Prostate gland (tissue), 2 donors: Measurements from ENCODE around the gene SCARB1. TPM values are rescaled to one million over a fixed set of nuclear protein-coding genes. Genes with fewer than 3 reads are reported as not detected.
"Not testable (repeated sequence)": the region's sequence is repeated elsewhere in the genome, so short reads cannot be mapped to it uniquely, and the experiment has no call there.

Source experiments
- DNase-seq: peaks from one replicate; pipeline ENCODE4 v3.0.0-alpha.2; 2019; ENCODE audit warnings: low spot score
- H3K27ac ChIP-seq, 2 donors: fragments of 200-600 bp; sonication (generic); 2 replicates each; pipeline ENCODE4 v1.5.1; 2017 to 2019
- H3K27me3 ChIP-seq: fragments of 200-600 bp; sonication (generic); replicated peaks from 2 replicates; pipeline ENCODE4 v1.5.1; 2019; ENCODE audit not compliant: insufficient read depth
- H3K36me3 ChIP-seq, 2 donors: fragments of 200-600 bp; sonication (generic); 1 replicate in 1 of 2; 2 replicates in 1 of 2; pipeline versions ENCODE4 v1.5.1 to v1.8.1; 2017 to 2019
- H3K4me1 ChIP-seq: fragments of 200-600 bp; sonication (generic); replicated peaks from 2 replicates; pipeline ENCODE4 v1.5.1; 2019
- H3K4me3 ChIP-seq, 2 donors: fragments of 200-600 bp; sonication (generic); 2 replicates each; pipeline ENCODE4 v1.5.1; 2017 to 2019
- H3K9me3 ChIP-seq: fragments of 200-600 bp; sonication (generic); 2 replicates; pipeline ENCODE4 v1.5.1; 2017
- POLR2A ChIP-seq: fragments of 450-650 bp; IDR thresholded peaks from one replicate; pipeline ENCODE4 v1.6.1; 2016; ENCODE audit warnings: antibody characterized with exemption, mild to moderate bottlenecking
- POLR2AphosphoS5 ChIP-seq: sonication (generic); formaldehyde crosslinking; IDR thresholded peaks from one replicate; pipeline ENCODE4 v1.6.1; 2017; ENCODE audit warnings: antibody characterized with exemption
- WGBS: methylation state at CpG from one replicate; pipeline ENCODE4 v1.1.5; 2018; 5-methylcytosine and 5-hydroxymethylcytosine counted together
- intact Hi-C: fragments of 100-400 bp; cut with DNase I; formaldehyde crosslinking; loops from one replicate; pipeline ENCODE4 v1.14.2; 2022
- total RNA-seq, 2 donors: library from RNA; depleted of rRNA; stranded (reverse); fragments of >200 nt; gene quantifications; one replicate each; pipeline ENCODE4 v1.1.0, GENCODE V29; 2016
- TF ChIP-seq, protein P1 (sequence below), 4 experiments: fragments of 200-600 bp in 2 of 4; fragments of 450-650 bp in 2 of 4; sonication (generic) in 2 of 4; IDR thresholded peaks; 1 replicate in 3 of 4; 2 replicates in 1 of 4; pipeline ENCODE4 v1.5.1; 2016 to 2019; ENCODE audit warnings: antibody characterized with exemption in 4 of 4, mild to moderate bottlenecking in 2 of 4, moderate library complexity in 2 of 4

Gene SCARB1
- total RNA-seq, 2 donors from 2014 or later: 28.0 to 44.4 TPM

DNA sequence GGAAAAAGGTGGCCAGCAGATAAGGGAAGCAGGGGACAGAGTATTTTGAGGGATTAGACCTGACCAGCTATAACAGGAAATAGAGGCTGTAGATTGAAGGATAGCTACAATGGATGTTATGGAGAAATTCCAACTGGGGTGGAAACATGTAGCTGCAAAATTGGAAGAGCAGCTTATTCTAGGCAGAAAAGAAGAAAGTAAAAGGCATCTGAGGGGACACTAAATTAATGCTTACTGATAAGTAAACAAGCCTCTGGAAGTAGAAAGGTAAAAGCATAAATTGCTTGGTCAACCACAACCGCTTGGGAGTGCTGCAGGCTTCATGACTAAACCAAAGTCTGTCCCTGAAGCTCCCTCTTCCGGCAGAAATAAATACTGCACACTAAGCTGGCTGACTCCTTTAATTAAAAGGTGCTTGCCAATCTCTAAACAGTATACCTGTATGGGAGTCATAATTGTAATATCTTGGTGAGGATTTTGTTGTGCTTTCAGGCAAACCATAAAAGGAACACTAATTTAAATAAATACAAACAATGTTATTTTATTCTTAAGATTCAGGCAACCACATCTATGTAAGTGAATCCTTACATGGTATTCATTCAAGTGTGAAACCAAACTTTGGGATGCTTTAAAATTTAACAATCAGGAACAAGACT lies 43.1 kb upstream of the SCARB1 start:
- WGBS: 2% methylated on average over 2 of the region's 2 CpGs
- intact Hi-C loops: loop anchor here (10.0 kb wide), 1 partner anchor 132 kb away; no protein-coding TSS in a partner anchor
- peak; percentile 96 for DNase-seq
- no peak overlapping the region for H3K4me3 ChIP-seq
- no peaks in the 10 kb centered on the region for H3K27me3 ChIP-seq
- peaks cover 11% of the 10 kb centered on the region for H3K4me1 ChIP-seq
- H3K27ac ChIP-seq: peak overlapping the region; percentile 36 to 46
- no peaks in the 10 kb centered on the region for H3K9me3 ChIP-seq
- TF ChIP-seq POLR2A: no peak
- TF ChIP-seq, protein P1, sequence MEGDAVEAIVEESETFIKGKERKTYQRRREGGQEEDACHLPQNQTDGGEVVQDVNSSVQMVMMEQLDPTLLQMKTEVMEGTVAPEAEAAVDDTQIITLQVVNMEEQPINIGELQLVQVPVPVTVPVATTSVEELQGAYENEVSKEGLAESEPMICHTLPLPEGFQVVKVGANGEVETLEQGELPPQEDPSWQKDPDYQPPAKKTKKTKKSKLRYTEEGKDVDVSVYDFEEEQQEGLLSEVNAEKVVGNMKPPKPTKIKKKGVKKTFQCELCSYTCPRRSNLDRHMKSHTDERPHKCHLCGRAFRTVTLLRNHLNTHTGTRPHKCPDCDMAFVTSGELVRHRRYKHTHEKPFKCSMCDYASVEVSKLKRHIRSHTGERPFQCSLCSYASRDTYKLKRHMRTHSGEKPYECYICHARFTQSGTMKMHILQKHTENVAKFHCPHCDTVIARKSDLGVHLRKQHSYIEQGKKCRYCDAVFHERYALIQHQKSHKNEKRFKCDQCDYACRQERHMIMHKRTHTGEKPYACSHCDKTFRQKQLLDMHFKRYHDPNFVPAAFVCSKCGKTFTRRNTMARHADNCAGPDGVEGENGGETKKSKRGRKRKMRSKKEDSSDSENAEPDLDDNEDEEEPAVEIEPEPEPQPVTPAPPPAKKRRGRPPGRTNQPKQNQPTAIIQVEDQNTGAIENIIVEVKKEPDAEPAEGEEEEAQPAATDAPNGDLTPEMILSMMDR (IDR thresholded peaks at IDR 0.05): peak; percentile 94 to 99 (median 98)
- peak; percentile 92 for TF ChIP-seq POLR2AphosphoS5
- no peaks in the 10 kb centered on the region for H3K36me3 ChIP-seq

DNA sequence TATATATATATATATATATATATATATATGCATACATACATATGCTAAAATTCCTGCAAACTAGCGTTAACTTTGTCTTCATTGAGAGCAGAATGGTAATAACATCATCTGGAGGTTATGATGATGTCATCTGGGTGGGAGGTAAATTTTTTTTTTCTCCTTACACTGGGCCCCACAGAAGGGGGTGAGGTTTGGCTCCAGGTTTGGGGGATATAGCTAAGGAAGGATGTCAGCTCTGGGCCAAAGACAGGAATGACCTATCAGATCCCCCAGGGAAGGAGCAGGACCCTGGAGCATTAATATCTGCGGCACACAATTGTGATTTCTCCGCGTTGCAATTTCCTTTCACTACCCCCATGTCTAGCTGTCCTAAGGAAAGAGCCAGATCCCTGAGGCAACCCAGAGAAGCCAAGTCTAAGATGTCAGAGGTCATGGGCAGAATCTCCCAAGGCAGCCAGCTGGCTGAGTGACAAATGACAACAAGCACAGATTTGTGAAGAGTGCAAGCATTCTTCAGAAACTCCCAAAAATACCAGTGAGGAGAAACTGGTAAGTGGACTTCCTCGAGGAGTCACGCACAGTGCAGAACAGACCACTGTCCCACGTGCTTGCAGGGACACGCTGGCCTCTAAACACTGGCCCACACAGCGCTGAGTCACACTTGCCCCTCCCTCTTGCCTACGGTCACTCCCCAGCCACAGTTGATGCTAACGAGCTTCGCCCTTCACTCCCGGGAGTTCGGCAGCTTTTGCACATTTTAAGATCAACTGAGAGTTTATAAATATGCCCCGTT lies 40.8 kb upstream of the SCARB1 start:
- DNase-seq: peak; percentile 75
- intact Hi-C loops: loop anchor here (5.0 to 10.0 kb wide), 2 partner anchors 130 to 867 kb away; no protein-coding TSS in a partner anchor
- Histone ChIP-seq H3K27me3 (no peaks in the 10 kb centered on the region), H3K9me3 (no peaks in the 10 kb centered on the region), H3K36me3 (no peaks in the 10 kb centered on the region), H3K4me1 (peaks cover 4% of the 10 kb centered on the region), H3K27ac (peak overlapping the region; percentile 6 to 55), H3K4me3 (no peak overlapping the region)
- WGBS: 14% methylated on average over 15 of the region's 15 CpGs
- TF ChIP-seq POLR2A: peak; percentile 34
- peak; percentile 88 for TF ChIP-seq POLR2AphosphoS5
- TF ChIP-seq, protein P1 (IDR thresholded peaks at IDR 0.05): no peak

DNA sequence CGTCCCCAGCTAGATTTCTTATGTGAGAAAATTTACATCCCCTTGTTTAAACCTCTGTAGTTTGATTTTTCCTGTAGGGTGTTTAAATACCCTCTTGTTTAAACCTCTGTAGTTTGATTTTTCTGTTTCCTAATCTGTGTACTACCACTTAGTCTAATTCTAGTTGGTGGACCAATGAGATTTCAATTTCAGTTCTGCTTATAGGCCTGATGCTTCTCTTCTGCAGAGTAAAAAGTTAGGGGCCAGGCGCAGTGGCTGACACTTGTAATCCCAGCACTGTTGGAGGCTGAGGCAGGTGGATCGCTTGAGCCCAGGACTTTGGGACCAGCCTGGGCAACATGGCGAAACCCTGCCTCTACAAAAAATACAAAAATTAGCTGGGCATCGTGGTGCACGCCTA lies 39.3 kb upstream of the SCARB1 start:
- no peak for DNase-seq
- Histone ChIP-seq H3K27me3 (no peaks in the 10 kb centered on the region), H3K9me3 (no peaks in the 10 kb centered on the region), H3K4me1 (peaks cover 4% of the 10 kb centered on the region), H3K36me3 (no peaks in the 10 kb centered on the region), H3K27ac (no peak overlapping the region), H3K4me3 (no peak overlapping the region)
- 94% methylated on average over 6 of the region's 6 CpGs for WGBS
- intact Hi-C loops: loop anchor here (5.0 to 10.0 kb wide), 2 partner anchors 128 to 866 kb away; no protein-coding TSS in a partner anchor
- TF ChIP-seq, protein P1 (IDR thresholded peaks at IDR 0.05): no peak
- TF ChIP-seq POLR2A (no peak), POLR2AphosphoS5 (no peak)

DNA sequence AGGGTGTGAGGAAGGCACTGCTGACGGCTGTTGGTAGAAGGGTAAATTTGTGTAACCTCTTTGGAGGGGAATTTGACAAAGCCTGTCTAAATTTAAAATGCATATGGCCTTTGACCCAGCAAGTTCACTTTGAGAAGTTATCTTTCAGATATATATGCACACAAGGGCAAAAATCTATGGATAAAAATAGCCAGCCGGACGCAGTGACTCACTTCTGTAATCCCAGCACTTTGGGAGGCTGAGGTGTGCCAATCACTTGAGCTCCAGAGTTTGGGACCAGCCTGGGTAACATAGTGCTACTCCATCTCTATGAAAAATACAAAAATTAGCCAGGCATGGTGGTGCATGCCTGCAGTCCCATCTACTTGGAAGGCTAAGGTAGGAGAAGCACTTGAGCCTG lies 37.3 kb upstream of the SCARB1 start:
- intact Hi-C loops: loop anchor here (5.0 to 10.0 kb wide), 2 partner anchors 126 to 864 kb away; no protein-coding TSS in a partner anchor

DNA sequence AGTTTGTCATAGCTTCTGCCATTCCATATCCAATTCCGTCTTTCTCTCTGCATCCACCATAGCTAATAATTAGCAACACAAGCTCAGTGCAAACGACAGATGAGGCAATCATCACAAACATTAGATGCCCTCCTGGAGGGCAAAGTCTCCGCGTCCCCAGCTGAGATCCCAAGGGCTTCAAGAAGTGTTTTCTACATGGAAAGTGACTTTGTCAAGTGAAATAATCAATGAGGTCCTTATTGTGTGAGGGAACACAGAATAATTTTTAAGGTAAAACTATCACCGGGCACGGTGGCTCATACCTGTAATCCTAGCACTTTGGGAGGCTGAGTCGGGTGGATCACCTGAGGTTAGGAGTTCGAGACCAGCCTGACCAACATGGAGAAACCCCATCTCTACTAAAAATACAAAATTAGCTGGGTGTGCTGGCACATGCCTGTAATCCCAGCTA lies 36.7 kb upstream of the SCARB1 start:
- 87% methylated on average over 8 of the region's 8 CpGs for WGBS
- not testable (repeated sequence) for DNase-seq, H3K27ac ChIP-seq, H3K9me3 ChIP-seq, H3K36me3 ChIP-seq, H3K4me1 ChIP-seq, H3K4me3 ChIP-seq, H3K27me3 ChIP-seq
- intact Hi-C loops: loop anchor here (5.0 to 10.0 kb wide), 2 partner anchors 126 to 863 kb away; no protein-coding TSS in a partner anchor

More for the DNA sequence above, 37.3 kb upstream of the SCARB1 start:
- no peak for TF ChIP-seq POLR2AphosphoS5
- no peak for TF ChIP-seq POLR2A
- TF ChIP-seq, protein P1 (IDR thresholded peaks at IDR 0.05): no peak
- Histone ChIP-seq H3K27ac (no peak overlapping the region), H3K4me3 (no peak overlapping the region), H3K4me1 (peaks cover 4% of the 10 kb centered on the region), H3K9me3 (no peaks in the 10 kb centered on the region), H3K27me3 (no peaks in the 10 kb centered on the region), H3K36me3 (no peaks in the 10 kb centered on the region)
- WGBS: 76% methylated on average over 3 of the region's 3 CpGs
- no peak for DNase-seq
